Smooth muscle cell of the coronary artery (primary cell): ENCODE data around the gene APC. TPM values are rescaled to one million over a fixed set of nuclear protein-coding genes. Genes with fewer than 3 reads are reported as not detected.

ENCODE experiments used
- total RNA-seq: library from RNA; depleted of rRNA; stranded (reverse); fragments of >200 nt; gene quantifications from 2 replicates; pipeline ENCODE4 v1.2.3, GENCODE V29; 2014; ENCODE audit warnings: low replicate concordance

The APC gene
- total RNA-seq: 41.9 and 58.3 TPM in 2 replicates

GRCh38 chr5:112737463-112738190 is at the start of gene APC:
APC (plus strand) TSS chr5:112737885; CDS start chr5:112754891, 17,006 bp downstream.

GRCh38 chr5:112860929-112861637 is 123.4 kb downstream of the APC start, which contains the start of gene SRP19:
SRP19 (plus strand) TSS chr5:112861287; CDS start chr5:112861377, 90 bp downstream.

Other genes with a start within 250 kb of the APC start
- 26.0 and 58.0 TPM in 2 replicates for gene SRP19, start 123.4 kb downstream of the APC start, total RNA-seq
- gene REEP5, start 184.3 kb downstream of the APC start, total RNA-seq: 54.3 and 84.1 TPM in 2 replicates
- 11.5 and 20.7 TPM in 2 replicates for gene DCP2, start 238.9 kb downstream of the APC start, total RNA-seq